HepG2 (cell line): ENCODE measurements around the gene RPL41.

Source experiments
- DR1 ChIP-seq: sonication (generic); formaldehyde crosslinking; IDR thresholded peaks from 2 replicates; pipeline ENCODE4 v1.8.0; 2021; ENCODE audit warnings: mild to moderate bottlenecking, missing genetic modification reagents, inconsistent platforms
- POLR2A ChIP-seq, 2 experiments: IDR thresholded peaks; 2 replicates each; pipeline ENCODE4 v1.6.1; 2011; ENCODE audit warnings: low read depth in 2 of 2, low read length in 2 of 2, mild to moderate bottlenecking in 1 of 2, moderate library complexity in 1 of 2; ENCODE audit not compliant: insufficient read depth in 1 of 2
- RXRB ChIP-seq: IDR thresholded peaks from 2 replicates; pipeline ENCODE4 v1.6.1; 2016; ENCODE audit warnings: borderline replicate concordance, missing genetic modification reagents, missing compliant biosample characterization
- SNRNP70 ChIP-seq: fragments of 200-400 bp; formaldehyde crosslinking; IDR thresholded peaks from 2 replicates; pipeline ENCODE4 v1.6.1; 2017; ENCODE audit warnings: mild to moderate bottlenecking, low read depth, low read length, moderate library complexity
- ZFP82 ChIP-seq: sonication (generic); formaldehyde crosslinking; IDR thresholded peaks from 2 replicates; pipeline ENCODE4 v1.5.1; 2020; ENCODE audit warnings: mild to moderate bottlenecking, missing genetic modification reagents, borderline replicate concordance
- ZNF33A ChIP-seq: sonication (generic); formaldehyde crosslinking; IDR thresholded peaks from 2 replicates; pipeline ENCODE4 v1.5.1; 2020; ENCODE audit warnings: missing genetic modification reagents, mild to moderate bottlenecking, moderate library complexity, borderline replicate concordance
- ZSCAN9 ChIP-seq: IDR thresholded peaks from 2 replicates; pipeline ENCODE4 v1.6.1; 2016; ENCODE audit warnings: borderline replicate concordance
- TF ChIP-seq, protein P1 (sequence below): sonication (generic); formaldehyde crosslinking; IDR thresholded peaks from 2 replicates; pipeline ENCODE4 v1.5.0; 2020; ENCODE audit warnings: mild to moderate bottlenecking, missing genetic modification reagents, moderate library complexity
- TF ChIP-seq, protein P2 (sequence below): sonication (generic); formaldehyde crosslinking; IDR thresholded peaks from 2 replicates; pipeline ENCODE4 v1.5.0; 2020; ENCODE audit warnings: missing genetic modification reagents, mild to moderate bottlenecking, borderline replicate concordance

DNA sequence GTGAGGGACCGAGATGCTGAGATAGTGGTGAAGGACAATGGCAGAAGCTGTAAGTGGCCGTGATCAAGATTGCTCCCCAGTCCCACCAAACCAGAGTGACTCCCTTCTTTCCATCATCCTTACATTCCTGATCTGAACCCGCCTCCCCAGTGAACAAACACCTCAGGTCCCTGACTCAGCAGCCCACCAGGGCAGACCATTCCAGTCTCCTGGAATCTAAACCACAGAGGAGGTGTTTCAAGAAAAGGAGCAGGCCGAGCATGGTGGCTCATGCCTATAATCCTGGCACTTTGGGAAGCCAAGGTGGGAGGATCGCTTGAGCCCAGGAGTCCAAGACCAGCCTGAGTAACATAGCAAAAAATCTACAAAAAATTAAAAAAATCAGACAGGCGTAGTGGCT is 29.8 kb upstream of the RPL41 start:
- TF ChIP-seq RXRB (CRISPR knock-in tag) (no peak), ZFP82 (no peak), POLR2A (IDR thresholded peaks at IDR 0.05; ENCODE audit: insufficient read depth in 1 of 2, low read depth in 2 of 2, low read length in 2 of 2) (no peak), ZSCAN9 (CRISPR knock-in tag) (no peak), ZNF33A (CRISPR knock-in tag) (no peak), SNRNP70 (no peak), DR1 (CRISPR knock-in tag) (no peak)
- TF ChIP-seq, protein P1, sequence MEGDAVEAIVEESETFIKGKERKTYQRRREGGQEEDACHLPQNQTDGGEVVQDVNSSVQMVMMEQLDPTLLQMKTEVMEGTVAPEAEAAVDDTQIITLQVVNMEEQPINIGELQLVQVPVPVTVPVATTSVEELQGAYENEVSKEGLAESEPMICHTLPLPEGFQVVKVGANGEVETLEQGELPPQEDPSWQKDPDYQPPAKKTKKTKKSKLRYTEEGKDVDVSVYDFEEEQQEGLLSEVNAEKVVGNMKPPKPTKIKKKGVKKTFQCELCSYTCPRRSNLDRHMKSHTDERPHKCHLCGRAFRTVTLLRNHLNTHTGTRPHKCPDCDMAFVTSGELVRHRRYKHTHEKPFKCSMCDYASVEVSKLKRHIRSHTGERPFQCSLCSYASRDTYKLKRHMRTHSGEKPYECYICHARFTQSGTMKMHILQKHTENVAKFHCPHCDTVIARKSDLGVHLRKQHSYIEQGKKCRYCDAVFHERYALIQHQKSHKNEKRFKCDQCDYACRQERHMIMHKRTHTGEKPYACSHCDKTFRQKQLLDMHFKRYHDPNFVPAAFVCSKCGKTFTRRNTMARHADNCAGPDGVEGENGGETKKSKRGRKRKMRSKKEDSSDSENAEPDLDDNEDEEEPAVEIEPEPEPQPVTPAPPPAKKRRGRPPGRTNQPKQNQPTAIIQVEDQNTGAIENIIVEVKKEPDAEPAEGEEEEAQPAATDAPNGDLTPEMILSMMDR: no peak
- TF ChIP-seq, protein P2, sequence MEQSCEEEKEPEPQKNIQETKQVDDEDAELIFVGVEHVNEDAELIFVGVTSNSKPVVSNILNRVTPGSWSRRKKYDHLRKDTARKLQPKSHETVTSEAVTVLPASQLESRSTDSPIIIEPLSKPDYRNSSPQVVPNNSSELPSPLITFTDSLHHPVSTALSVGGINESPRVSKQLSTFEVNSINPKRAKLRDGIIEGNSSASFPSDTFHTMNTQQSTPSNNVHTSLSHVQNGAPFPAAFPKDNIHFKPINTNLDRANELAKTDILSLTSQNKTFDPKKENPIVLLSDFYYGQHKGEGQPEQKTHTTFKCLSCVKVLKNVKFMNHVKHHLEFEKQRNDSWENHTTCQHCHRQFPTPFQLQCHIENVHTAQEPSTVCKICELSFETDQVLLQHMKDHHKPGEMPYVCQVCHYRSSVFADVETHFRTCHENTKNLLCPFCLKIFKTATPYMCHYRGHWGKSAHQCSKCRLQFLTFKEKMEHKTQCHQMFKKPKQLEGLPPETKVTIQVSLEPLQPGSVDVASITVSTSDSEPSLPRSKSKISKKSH: no peak
